COR-L47 (cell line): ENCODE data around the gene EYS.

Source experiments
- DNase-seq: peaks from one replicate; lab custom pipeline; 2025; lab: John Stamatoyannopoulos, UW

EYS gene

DNA sequence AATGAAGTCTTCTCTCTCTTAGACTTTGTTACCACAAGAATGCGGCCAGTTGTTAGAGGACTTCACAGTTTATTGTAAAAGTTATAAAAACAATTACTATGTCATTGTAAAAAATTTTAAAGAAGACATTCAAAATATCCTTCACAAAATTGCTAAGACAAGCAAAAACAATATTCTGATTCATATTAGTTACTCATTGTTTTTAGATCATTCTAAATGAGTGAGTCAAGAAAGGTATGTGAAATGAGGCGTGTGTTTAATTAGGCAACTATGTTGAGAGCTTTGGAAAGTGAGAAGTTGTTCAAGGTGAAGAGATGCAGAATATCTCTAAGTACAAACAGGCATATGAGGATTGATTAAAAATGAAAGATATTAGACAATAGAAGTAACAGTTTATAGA is 875.3 kb downstream of the EYS start:
- no peak for DNase-seq

- DNase-seq = no peak
Measured at GRCh38 chr6:64817525-64817924, 889.5 kb downstream of the EYS start.

DNA sequence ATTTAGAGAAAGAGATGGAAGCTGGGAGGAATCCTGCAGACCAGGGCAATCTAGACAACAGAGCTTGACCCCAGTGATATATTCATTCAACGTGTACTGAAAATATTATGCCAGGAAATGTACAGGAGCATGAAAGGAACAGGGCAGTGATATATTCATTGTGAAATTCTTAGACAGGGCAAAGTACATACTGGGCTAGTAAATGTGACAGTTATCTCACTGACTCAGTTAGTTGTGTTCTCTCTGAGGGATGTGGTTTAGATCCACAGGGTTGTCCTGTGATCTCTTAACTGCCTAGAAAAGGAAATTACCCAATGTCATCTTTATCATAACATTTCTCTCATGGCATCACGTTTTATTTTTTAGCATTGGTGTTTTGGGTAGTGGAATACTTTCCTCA is 891.3 kb downstream of the EYS start:
- no peak for DNase-seq

GRCh38 chr6:64812138-64812537 is 894.9 kb downstream of the EYS start:
- DNase-seq = no peak

DNA sequence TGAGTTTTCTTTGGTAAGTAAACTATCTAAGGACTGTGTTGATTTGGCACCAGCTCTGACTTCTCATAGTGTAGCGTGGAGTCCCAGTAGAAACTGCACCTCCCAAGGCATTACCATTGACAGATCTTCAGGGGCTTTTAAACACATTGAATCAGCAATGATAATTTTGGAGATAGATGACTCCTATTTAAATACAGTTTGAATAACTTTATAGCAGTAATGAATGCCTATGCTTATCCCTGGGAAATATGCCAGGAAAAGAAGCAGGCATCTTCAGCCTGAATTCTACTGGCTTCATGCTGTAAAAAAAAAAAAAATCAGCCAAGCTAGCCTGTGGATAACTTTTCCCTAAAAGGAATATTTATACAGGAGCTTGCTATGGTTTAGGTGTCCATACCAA is 895.9 kb downstream of the EYS start:
- no peak for DNase-seq

DNA sequence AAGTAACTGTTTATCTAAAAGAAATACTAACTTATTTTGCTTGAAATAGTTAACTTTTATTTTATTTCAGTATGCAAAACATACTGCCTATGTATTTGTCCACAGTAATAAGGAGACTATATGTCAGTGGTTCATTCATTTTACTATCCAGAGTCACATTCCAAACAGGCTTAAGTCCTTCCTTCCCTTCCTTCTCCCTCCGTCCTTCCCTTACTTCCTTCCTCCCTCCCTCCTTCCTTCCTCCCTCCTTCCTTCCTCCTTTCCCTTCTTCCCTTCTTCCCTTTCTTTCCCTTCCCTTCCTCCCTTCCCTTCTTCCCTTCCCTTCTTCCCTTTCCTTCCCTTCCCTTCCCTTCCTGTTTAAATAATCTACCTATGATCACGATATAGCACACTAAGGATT is 899.2 kb downstream of the EYS start:
- DNase-seq = no peak

GRCh38 chr6:64803470-64804166 is 903.4 kb downstream of the EYS start:
- DNase-seq = no peak

GRCh38 chr6:64792534-64792933 is 914.5 kb downstream of the EYS start:
- no peak for DNase-seq

DNA sequence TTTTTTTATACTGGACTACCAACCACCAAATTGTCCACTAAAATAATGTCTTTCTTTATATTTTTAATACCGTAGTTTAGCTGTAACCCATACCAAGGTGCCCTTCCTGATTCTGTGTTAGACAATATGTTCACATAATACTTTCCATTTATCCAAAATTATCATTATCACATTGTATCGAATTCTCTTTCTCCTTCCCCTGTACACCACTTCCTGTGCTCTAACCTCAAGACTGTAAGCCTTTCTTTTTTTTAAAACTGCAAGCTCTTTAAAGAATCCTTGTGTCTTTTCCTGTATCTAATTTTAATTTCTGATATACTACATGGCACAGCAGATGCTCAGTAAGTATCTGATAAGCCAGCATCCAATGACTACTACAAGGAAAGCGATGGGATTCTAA is 917.5 kb downstream of the EYS start:
- no peak for DNase-seq

GRCh38 chr6:64786736-64787135 is 920.3 kb downstream of the EYS start:
- DNase-seq = no peak

GRCh38 chr6:64782877-64783276 is 924.1 kb downstream of the EYS start:
- DNase-seq = no peak

DNA sequence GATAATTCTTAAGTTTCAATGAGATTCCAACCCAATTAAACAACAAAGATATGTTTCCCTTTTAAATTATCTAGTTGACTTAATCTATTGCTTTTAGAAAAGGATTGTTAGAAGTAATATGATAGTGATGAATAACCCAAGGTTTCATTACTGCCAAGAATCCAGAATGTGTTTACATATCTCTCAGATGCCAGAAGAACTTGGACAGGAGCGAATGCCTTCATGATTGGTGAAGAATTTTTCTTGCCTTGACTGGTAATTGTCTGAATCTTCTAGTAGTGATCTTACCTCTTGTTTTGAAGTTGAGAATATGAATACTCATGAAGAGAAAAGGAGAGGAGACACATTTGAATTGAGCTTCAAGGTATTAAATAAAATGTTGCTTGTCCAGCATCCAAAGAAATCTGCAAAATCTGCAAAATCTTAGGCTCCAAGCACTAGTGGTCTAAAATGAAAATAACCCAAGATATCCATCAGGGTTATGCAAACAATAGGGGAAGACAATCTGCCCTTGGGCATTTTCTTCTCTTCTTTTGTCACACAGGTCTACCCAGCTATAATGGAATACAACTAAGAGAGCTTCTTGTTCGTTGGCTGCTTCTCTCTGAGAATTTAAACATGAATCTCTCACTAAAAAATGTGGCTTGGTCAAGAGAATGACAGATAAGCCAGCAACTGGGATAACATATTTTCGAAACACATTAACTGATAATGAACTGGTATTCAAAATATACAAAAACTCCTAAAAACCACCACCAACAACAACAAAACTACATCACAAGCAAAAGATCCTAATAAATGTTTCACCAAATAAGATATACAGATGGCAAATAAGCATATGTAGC is 928.9 kb downstream of the EYS start:
- no peak for DNase-seq

- DNase-seq = no peak
Measured at GRCh38 chr6:64776359-64776758, 930.7 kb downstream of the EYS start.

DNA sequence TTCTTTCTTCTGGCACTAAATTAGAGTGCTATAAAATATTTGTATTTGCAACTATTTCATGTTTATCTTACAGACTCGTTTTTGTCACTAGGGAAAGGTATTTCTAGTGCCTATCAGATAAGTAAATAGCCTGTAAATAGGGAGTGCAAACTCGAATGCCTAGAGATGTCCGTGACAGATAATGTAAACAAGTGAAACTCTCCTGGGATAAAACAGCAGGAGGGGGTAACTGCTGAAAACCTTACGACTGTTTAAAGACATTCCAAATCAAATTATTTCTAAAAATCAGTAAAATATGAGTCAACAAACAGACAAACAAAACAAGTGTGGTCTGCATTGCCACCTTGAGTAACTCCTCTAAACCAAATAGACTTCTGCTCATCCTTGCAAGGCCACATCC is 932.1 kb downstream of the EYS start:
- DNase-seq = no peak

- no peak for DNase-seq
Measured at GRCh38 chr6:64750910-64751309, 956.1 kb downstream of the EYS start.

- DNase-seq = no peak
Measured at GRCh38 chr6:64737418-64737817, 969.6 kb downstream of the EYS start.

DNA sequence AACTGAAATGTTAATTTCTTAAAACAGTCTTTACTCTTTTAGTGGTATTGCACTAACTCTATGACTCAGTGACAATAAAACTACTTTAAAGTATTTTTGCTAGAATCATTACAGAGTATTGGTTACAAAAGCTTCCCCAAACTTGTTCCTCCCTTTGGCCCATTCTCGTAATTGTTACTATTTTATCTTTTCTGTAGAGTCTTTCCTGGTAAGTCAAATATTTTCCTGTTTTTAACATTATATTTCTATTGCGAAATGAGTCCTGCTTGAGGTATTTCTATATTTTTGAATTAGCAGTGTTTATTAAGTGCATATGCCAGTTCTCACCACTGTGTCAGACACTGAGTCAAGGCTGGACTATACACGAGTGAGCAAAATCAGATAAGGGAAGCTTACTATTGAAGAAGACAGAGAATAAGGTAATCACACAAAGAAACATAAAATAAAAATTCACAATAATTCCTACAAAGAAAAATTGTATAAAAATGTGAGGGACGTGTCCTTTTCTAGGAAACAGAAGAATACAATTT is 970.5 kb downstream of the EYS start:
- DNase-seq = no peak

DNA sequence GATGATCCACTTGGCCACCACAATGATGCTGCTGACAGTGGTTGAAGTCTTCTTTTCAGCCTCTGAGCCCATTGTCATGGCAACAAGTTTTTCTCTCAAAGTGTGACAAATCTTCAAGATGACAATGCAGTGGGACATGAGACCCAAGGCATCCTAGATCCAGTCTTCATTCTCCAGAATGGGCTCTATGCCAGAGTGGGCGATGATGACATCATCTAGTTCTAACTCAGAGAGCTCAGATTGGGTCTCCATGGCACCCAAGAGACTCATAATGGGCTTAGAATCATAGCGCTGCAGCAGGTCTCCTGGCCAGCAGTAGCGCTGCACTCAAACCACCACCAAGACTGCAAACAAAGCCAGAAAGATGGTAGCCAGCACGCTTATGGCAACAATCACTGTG is 973.6 kb downstream of the EYS start:
- no peak for DNase-seq

DNA sequence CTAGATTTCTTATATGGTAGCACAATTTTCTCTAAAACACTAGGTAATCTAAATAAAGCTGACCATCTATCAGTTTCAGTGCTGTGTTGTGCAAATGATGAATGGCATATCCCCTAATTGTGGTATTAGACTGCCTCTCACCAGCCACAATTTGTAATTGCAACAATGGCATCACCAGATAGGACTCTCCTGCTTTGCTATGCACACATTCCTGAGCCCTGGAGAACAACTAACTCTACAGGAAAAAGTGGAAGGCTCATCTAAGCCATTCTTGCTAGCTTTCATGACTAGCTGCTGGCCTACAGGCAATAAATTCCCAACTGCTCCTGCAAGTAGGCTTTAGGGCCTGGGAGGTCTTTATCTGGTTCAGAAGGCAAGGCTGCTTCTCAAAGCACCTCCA is 974.1 kb downstream of the EYS start:
- no peak for DNase-seq

DNA sequence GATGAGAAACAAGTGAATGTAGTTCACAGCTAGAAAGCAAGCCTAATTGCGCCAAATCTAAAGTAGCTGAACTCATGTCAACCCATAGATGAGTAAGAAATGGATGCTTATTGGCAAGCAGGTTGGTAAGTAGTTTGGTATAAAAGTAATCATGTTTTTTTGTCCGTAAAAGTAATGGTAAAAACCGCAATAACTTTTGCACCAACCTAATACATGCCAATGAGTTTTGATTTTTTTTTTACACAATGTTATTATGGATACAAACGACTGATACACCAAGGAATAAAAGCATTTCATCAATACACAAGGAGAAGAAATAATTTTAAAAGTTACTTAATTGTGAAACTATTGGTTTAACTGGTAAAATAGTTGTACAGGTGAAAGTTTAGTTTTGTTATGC is 977.5 kb downstream of the EYS start:
- DNase-seq = no peak

- no peak for DNase-seq
Measured at GRCh38 chr6:64727075-64727474, 980.0 kb downstream of the EYS start.

GRCh38 chr6:64724091-64724490 is 982.9 kb downstream of the EYS start:
- no peak for DNase-seq

- no peak for DNase-seq
Measured at GRCh38 chr6:64723327-64724058, 983.5 kb downstream of the EYS start.
